ENCODE results near the gene AUH.

The AUH gene

GRCh38 chr9:91212596-91213243 is 149.0 kb downstream of the AUH start:
- Histone ChIP-seq H4K20me1 (ENCODE audit: insufficient read depth) (no peaks in the 10 kb centered on the region), H3K79me2 (ENCODE audit: insufficient read depth, low read depth) (no peaks in the 10 kb centered on the region), H3K27me3 (ENCODE audit: insufficient read depth, low read depth) (no peaks in the 10 kb centered on the region), H3K4me1 (ENCODE audit: low read depth, poor library complexity, severe bottlenecking) (peaks cover 25% of the 10 kb centered on the region), H2AFZ (ENCODE audit: low read depth) (no peak overlapping the region), H3K4me3 (IDR thresholded peaks at IDR 0.05; ENCODE audit: insufficient read depth, low read depth, low read length) (no peak overlapping the region), H3K27ac (no peak overlapping the region), H3K9ac (no peak overlapping the region), H3K4me2 (no peak overlapping the region), H3K36me3 (ENCODE audit: insufficient read depth) (no peaks in the 10 kb centered on the region)
- TF ChIP-seq, protein P1, sequence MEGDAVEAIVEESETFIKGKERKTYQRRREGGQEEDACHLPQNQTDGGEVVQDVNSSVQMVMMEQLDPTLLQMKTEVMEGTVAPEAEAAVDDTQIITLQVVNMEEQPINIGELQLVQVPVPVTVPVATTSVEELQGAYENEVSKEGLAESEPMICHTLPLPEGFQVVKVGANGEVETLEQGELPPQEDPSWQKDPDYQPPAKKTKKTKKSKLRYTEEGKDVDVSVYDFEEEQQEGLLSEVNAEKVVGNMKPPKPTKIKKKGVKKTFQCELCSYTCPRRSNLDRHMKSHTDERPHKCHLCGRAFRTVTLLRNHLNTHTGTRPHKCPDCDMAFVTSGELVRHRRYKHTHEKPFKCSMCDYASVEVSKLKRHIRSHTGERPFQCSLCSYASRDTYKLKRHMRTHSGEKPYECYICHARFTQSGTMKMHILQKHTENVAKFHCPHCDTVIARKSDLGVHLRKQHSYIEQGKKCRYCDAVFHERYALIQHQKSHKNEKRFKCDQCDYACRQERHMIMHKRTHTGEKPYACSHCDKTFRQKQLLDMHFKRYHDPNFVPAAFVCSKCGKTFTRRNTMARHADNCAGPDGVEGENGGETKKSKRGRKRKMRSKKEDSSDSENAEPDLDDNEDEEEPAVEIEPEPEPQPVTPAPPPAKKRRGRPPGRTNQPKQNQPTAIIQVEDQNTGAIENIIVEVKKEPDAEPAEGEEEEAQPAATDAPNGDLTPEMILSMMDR (conservative IDR thresholded peaks at IDR 0.05; ENCODE audit: low read depth, low read length), result no peak

DNA sequence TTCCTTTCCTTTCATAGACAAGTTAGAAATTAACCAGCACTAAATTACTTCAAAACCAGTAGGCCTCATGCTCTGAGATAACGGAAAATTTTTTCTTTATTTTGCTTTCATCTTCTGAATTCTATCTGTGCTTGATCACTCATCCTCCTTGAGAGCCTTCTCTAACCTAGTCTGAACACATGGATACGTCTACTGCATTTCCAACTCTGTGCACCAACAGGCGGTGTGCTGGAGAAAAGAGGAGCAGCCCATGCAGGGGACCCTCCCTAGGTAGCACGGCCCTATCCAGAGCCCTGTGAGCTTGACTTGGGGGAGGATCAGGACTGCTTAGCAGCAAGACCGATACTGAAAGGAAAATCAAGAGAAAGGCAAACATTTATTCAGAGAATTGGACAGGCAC is 149.8 kb downstream of the AUH start:
- H3K27me3 ChIP-seq (ENCODE audit: insufficient read depth, low read depth), result no peaks in the 10 kb centered on the region
- H3K4me3 ChIP-seq (IDR thresholded peaks at IDR 0.05; ENCODE audit: insufficient read depth, low read depth, low read length), result no peak overlapping the region

DNA sequence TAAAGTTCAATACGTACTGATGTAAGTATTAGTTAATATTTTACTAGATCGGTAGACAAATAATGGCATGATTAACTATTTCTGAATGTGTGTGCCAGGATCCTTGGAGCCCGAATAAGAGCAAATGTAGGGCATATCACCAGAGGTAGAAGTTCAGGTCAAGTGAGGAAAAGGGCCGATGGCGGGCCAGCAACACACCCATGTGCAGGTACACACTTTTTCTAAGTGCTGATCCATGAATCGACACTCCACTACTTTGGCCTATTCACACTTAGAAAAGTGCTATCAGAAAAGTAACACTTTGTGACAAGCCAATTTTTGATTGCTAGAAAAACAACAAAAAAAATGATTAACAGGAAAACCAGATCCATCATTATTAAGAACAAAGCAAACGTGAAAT is 150.3 kb downstream of the AUH start:
- H3K79me2 ChIP-seq (ENCODE audit: insufficient read depth, low read depth), result no peaks in the 10 kb centered on the region
- no peak overlapping the region for H3K27ac ChIP-seq
- no peak overlapping the region for H3K4me2 ChIP-seq
- H3K9ac ChIP-seq, result no peak overlapping the region
- no peak overlapping the region for H2AFZ ChIP-seq (ENCODE audit: low read depth)
- TF ChIP-seq, protein P1 (conservative IDR thresholded peaks at IDR 0.05; ENCODE audit: low read depth, low read length), result no peak
- peaks cover 37% of the 10 kb centered on the region for H3K4me1 ChIP-seq (ENCODE audit: low read depth, poor library complexity, severe bottlenecking)
- no peak overlapping the region for H3K4me3 ChIP-seq (IDR thresholded peaks at IDR 0.05; ENCODE audit: insufficient read depth, low read depth, low read length)
- no peaks in the 10 kb centered on the region for H4K20me1 ChIP-seq (ENCODE audit: insufficient read depth)
- peaks cover 4% of the 10 kb centered on the region; the same call in 1 of the 2 replicates for H3K27me3 ChIP-seq (ENCODE audit: insufficient read depth, low read depth)
- H3K36me3 ChIP-seq (ENCODE audit: insufficient read depth), result no peaks in the 10 kb centered on the region

More for the DNA sequence above, 149.8 kb downstream of the AUH start:
- Histone ChIP-seq H3K79me2 (ENCODE audit: insufficient read depth, low read depth) (no peaks in the 10 kb centered on the region), H3K36me3 (ENCODE audit: insufficient read depth) (no peaks in the 10 kb centered on the region), H4K20me1 (ENCODE audit: insufficient read depth) (no peaks in the 10 kb centered on the region), H2AFZ (ENCODE audit: low read depth) (no peak overlapping the region), H3K4me1 (ENCODE audit: low read depth, poor library complexity, severe bottlenecking) (peaks cover 32% of the 10 kb centered on the region), H3K9ac (no peak overlapping the region), H3K27ac (no peak overlapping the region), H3K4me2 (no peak overlapping the region)
- TF ChIP-seq, protein P1 (conservative IDR thresholded peaks at IDR 0.05; ENCODE audit: low read depth, low read length), result no peak

GRCh38 chr9:91210318-91210717 is 151.4 kb downstream of the AUH start:
- Histone ChIP-seq H2AFZ (ENCODE audit: low read depth) (no peak overlapping the region), H3K27ac (no peak overlapping the region), H3K27me3 (ENCODE audit: insufficient read depth, low read depth) (peaks cover 5% of the 10 kb centered on the region; the same call in 1 of the 2 replicates), H3K36me3 (ENCODE audit: insufficient read depth) (no peaks in the 10 kb centered on the region), H3K4me1 (ENCODE audit: low read depth, poor library complexity, severe bottlenecking) (peaks cover 37% of the 10 kb centered on the region), H3K9ac (no peak overlapping the region), H3K4me2 (no peak overlapping the region), H4K20me1 (ENCODE audit: insufficient read depth) (no peaks in the 10 kb centered on the region), H3K79me2 (ENCODE audit: insufficient read depth, low read depth) (no peaks in the 10 kb centered on the region), H3K4me3 (IDR thresholded peaks at IDR 0.05; ENCODE audit: insufficient read depth, low read depth, low read length) (no peak overlapping the region)
- TF ChIP-seq, protein P1 (conservative IDR thresholded peaks at IDR 0.05; ENCODE audit: low read depth, low read length), result no peak
